AG04450 (cell line): ENCODE data around the gene ZNF738. TPM values are rescaled to one million over a fixed set of nuclear protein-coding genes. Genes with fewer than 3 reads are reported as not detected.
"Not testable (repeated sequence)": the region's sequence is repeated elsewhere in the genome, so short reads cannot be mapped to it uniquely, and the experiment has no call there.

Experiments used
- CTCF ChIA-PET: fragments of 300-600, 350-600 bp; formaldehyde crosslinking; extraction: SDS; loops from one replicate; lab custom pipeline; 2022; ENCODE audit warnings: antibody characterized with exemption, inconsistent platforms; lab: Charles Lee
- POLR2A ChIA-PET: fragments of 350-600 bp; formaldehyde crosslinking; extraction: SDS; loops from one replicate; lab custom pipeline; 2021; ENCODE audit warnings: antibody characterized with exemption, inconsistent platforms; lab: Yijun Ruan, JAX
- DNase-seq: peaks from one replicate; pipeline ENCODE4 v3.0.0-alpha.2; 2011; ENCODE audit warnings: low read depth, low spot score
- H3K27ac ChIP-seq: one replicate; pipeline ENCODE4 v1.5.1; 2012; ENCODE audit warnings: low read depth, low read length, control low read depth
- H3K27me3 ChIP-seq: one replicate; pipeline ENCODE4 v1.6.0; 2012; ENCODE audit warnings: low read length; ENCODE audit not compliant: control insufficient read depth, insufficient read depth
- H3K4me3 ChIP-seq: 2 replicates; pipeline ENCODE4 v1.5.1; 2011; ENCODE audit warnings: mild to moderate bottlenecking, low read depth, low read length, control low read depth
- H3K9me3 ChIP-seq: 2 replicates; pipeline ENCODE4 v1.5.1; 2012; ENCODE audit warnings: low read length; ENCODE audit not compliant: control insufficient read depth, insufficient read depth
- polyA plus RNA-seq: library from polyadenylated mRNA; depleted of rRNA; stranded (reverse); fragments of >200 nt; gene quantifications from 2 replicates; pipeline ENCODE4 v1.2.3, GENCODE V29; 2011
- TF ChIP-seq, protein P1 (sequence below): IDR thresholded peaks from 2 replicates; pipeline ENCODE4 v1.5.1; 2011; ENCODE audit warnings: low read depth, low read length, control low read depth, inconsistent platforms

Gene ZNF738
- polyA plus RNA-seq, 1 experiment = 8.2 TPM

DNA sequence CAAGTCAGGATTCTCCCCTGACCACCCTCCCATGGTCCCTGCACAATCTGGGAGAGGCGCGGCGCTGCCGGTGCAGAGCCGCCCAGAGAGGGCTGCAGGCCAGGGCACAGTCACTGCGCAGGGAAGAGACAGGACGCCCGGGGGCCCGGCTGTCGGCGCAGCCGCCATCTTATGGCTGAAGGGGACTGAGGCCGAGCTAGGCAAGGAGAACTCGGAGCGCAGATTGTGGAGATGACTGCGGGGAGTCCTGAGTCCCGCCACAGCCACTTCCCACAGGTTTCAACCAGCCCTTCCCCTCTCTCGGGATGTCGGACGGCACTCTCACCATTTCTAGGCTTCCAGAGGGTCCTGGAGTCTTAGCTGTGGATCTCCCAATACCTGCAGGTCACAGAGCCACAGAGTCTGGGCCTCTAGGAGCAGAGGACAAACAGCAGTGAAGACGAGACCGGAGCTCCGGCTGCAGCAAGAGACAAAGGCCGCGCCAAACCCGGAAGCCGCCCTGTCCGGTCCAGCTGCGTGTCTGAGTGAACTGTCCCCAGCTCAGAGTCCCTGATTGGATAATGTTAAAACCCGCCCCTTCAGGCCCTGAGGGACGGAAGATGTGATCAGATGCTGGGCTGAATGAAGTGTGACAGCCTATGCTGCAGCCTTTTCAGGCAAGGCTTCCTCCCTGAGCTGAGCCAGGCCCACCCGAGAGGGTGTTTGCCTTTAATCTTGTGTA lies 29.8 kb upstream of the ZNF738 start, which contains the start of gene ZNF708:
ZNF708 (minus strand) TSS at position 526 of the 721 bp plus-strand sequence; CDS start at position 328, 198 bp downstream.
- ChIA-PET CTCF (no interaction called here), POLR2A (interaction anchor here (0.5 to 3.3 kb wide), 9 partner anchors 30 to 760 kb away, joined by 3 to 25 read pairs (median 5); partner anchors contain the start of genes ZNF429, ZNF430, ZNF493 and ZNF738)
- H3K4me3 ChIP-seq = peak within 1 kb of the TSS; percentile 94
- H3K9me3 ChIP-seq = peaks cover 18% of the 10 kb centered on the region
- peak within 1 kb of the TSS; percentile 98 for H3K27ac ChIP-seq
- peak; percentile 67 for DNase-seq
- TF ChIP-seq, protein P1, sequence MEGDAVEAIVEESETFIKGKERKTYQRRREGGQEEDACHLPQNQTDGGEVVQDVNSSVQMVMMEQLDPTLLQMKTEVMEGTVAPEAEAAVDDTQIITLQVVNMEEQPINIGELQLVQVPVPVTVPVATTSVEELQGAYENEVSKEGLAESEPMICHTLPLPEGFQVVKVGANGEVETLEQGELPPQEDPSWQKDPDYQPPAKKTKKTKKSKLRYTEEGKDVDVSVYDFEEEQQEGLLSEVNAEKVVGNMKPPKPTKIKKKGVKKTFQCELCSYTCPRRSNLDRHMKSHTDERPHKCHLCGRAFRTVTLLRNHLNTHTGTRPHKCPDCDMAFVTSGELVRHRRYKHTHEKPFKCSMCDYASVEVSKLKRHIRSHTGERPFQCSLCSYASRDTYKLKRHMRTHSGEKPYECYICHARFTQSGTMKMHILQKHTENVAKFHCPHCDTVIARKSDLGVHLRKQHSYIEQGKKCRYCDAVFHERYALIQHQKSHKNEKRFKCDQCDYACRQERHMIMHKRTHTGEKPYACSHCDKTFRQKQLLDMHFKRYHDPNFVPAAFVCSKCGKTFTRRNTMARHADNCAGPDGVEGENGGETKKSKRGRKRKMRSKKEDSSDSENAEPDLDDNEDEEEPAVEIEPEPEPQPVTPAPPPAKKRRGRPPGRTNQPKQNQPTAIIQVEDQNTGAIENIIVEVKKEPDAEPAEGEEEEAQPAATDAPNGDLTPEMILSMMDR = no peak
- H3K27me3 ChIP-seq = no peaks in the 10 kb centered on the region

DNA sequence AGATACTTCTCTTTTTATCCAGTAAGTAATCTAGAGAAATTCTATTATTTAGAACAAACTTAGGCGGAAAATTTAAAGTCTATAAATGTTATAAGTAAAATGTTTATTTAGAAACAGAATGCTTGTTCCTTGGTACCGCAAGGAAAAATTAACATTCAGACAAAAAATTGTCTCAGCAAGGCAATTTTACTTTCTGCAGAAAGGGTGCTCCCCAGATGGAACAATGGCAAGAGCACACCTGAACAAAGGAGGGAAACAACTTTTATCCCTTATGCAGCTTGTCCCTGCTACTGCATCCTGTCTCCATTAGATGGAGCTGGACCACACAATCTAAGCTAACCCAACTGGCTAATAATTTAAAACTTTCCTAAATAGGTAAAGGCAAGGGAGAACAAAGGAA lies 23.1 kb upstream of the ZNF738 start:
- TF ChIP-seq, protein P1 = no peak
- ChIA-PET CTCF (no interaction called here), POLR2A (no interaction called here)

DNA sequence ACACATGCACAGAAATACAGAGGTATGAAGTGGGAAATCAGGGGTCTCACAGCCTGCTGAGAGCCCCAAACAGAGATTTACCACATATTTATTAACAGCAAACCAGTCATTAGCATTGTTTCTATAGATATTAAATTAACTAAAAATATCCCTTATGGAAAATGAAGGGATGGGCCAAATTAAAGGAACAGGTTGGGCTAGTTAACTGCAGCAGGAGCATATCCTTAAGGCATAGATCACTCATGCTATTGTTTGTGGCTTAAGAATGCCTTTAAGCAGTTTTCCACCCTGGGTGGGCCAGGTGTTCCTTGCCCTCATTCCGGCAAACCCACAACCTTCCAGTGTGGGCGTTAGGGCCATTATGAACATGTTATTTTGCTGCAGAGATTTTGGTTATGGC lies 14.0 kb upstream of the ZNF738 start:
- H3K27ac ChIP-seq, POLR2A ChIA-PET, H3K27me3 ChIP-seq, H3K4me3 ChIP-seq, CTCF ChIA-PET, DNase-seq, H3K9me3 ChIP-seq: not testable (repeated sequence)

More for the DNA sequence above, 23.1 kb upstream of the ZNF738 start:
- no peak overlapping the region for H3K4me3 ChIP-seq
- peaks cover 7% of the 10 kb centered on the region for H3K9me3 ChIP-seq
- no peak for DNase-seq
- H3K27me3 ChIP-seq = no peaks in the 10 kb centered on the region
- no peak overlapping the region for H3K27ac ChIP-seq

DNA sequence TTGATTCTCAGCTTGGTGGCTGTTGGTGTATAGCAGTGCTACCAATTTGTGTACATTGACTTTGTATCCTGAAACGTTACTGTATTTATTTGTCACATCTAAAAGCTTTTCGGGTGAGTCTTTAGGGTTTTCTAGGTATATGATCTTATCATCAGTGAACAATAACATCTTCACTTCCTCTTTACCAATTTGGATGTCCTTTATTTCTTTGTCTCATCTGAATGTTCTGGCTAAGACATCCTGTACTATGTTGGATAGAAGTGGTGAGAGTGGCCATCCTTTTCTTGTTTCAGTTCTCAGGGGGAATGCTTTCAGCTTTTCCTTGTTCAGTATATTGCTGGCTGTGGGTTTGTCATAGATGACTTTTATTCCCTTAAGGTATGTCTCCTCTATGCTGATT lies 6.0 kb upstream of the ZNF738 start:
- H3K27me3 ChIP-seq = no peaks in the 10 kb centered on the region
- no peak overlapping the region for H3K27ac ChIP-seq
- POLR2A ChIA-PET = no interaction called here
- no peak for DNase-seq
- TF ChIP-seq, protein P1 = no peak
- no peak overlapping the region for H3K4me3 ChIP-seq
- H3K9me3 ChIP-seq = no peaks in the 10 kb centered on the region; the same call in none of the 2 replicates
- CTCF ChIA-PET = no interaction called here

DNA sequence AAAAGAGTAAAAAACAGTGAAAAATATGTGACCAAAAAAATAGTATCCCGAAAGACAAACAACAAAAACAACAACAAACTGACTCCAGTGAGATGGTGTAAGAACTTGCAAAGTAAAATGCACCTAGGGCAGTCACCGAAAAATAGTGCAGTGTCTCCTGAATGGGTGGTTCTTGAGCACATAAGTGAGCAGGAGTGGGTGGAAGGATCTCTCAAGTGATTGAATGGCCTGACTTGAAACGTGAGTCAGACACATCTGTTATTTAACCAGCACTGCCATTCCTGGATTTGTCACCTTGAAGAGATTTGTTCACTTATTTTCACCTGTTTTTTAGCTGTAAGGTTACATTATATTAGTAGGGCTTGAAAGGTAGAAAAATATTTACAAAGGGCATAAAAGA lies 3.5 kb downstream of the ZNF738 start:
- H3K27ac ChIP-seq = no peak overlapping the region
- peaks cover 6% of the 10 kb centered on the region; the same call in 1 of the 2 replicates for H3K9me3 ChIP-seq
- no peak for DNase-seq
- CTCF ChIA-PET = no interaction called here
- POLR2A ChIA-PET = no interaction called here
- no peaks in the 10 kb centered on the region for H3K27me3 ChIP-seq
- no peak overlapping the region for H3K4me3 ChIP-seq
- TF ChIP-seq, protein P1 = no peak
